OCI-LY7 (cell line): ENCODE measurements around the gene VWF. TPM values are rescaled to one million over a fixed set of nuclear protein-coding genes. Genes with fewer than 3 reads are reported as not detected.

ENCODE experiments used
- BruUV-seq: library from RNA; stranded (reverse); fragments of 400-500 nt; replicated peaks from 2 replicates; lab custom pipeline; 2021; lab: Mats Ljungman, UMichigan
- CTCF ChIA-PET: fragments of 300-600 bp; sonication (Branson Sonifier 250); formaldehyde crosslinking; loops from one replicate; lab custom pipeline; 2022; ENCODE audit warnings: antibody characterized with exemption; ENCODE audit not compliant: unreplicated experiment; lab: Charles Lee
- POLR2A ChIA-PET: fragments of 300-600 bp; sonication (Branson Sonifier 250); formaldehyde crosslinking; loops from one replicate; lab custom pipeline; 2022; ENCODE audit warnings: antibody characterized with exemption; lab: Charles Lee
- DNase-seq: peaks from one replicate; pipeline ENCODE4 v3.0.0-alpha.2; 2015; ENCODE audit warnings: low spot score
- H2AFZ ChIP-seq: fragments of 200-600 bp; sonication (generic), shearing (Covaris generic); 2 replicates; pipeline ENCODE4 v1.6.1; 2014; ENCODE audit warnings: mild to moderate bottlenecking, antibody characterized with exemption, low read length, moderate library complexity
- H3K27ac ChIP-seq: fragments of 200-600 bp; sonication (generic); 2 replicates; pipeline ENCODE4 v1.5.1; 2014; ENCODE audit warnings: mixed run types, low read depth, mild to moderate bottlenecking, moderate library complexity, low read length, inconsistent platforms; ENCODE audit not compliant: poor library complexity, severe bottlenecking
- H3K36me3 ChIP-seq: fragments of 200-600 bp; sonication (generic); 2 replicates; pipeline ENCODE4 v1.6.1; 2014; ENCODE audit warnings: mild to moderate bottlenecking, antibody characterized with exemption, low read length, moderate library complexity, mixed read lengths; ENCODE audit not compliant: insufficient read depth
- H3K4me1 ChIP-seq: fragments of 200-600 bp; sonication (generic); 2 replicates; pipeline ENCODE4 v1.5.1; 2014; ENCODE audit warnings: mild to moderate bottlenecking, low read length; ENCODE audit not compliant: insufficient read depth, poor library complexity, severe bottlenecking
- H3K4me2 ChIP-seq: fragments of 200-600 bp; sonication (generic); 2 replicates; pipeline ENCODE4 v1.6.1; 2014; ENCODE audit warnings: mild to moderate bottlenecking, low read length
- H3K4me3 ChIP-seq: fragments of 200-600 bp; sonication (generic); 2 replicates; pipeline ENCODE4 v1.5.1; 2014; ENCODE audit warnings: mild to moderate bottlenecking, low read depth, low read length; ENCODE audit not compliant: poor library complexity, severe bottlenecking
- H3K79me2 ChIP-seq: fragments of 200-600 bp; sonication (generic); 2 replicates; pipeline ENCODE4 v1.6.1; 2016; ENCODE audit warnings: low read depth, mild to moderate bottlenecking, low read length, moderate library complexity, mixed read lengths; ENCODE audit not compliant: insufficient read depth
- H3K9me2 ChIP-seq: fragments of 200-600 bp; sonication (generic); 2 replicates; pipeline ENCODE4 v1.6.1; 2016; ENCODE audit warnings: mild to moderate bottlenecking, low read length, mixed read lengths; ENCODE audit not compliant: insufficient read depth
- H3K9me3 ChIP-seq: fragments of 200-600 bp; sonication (generic); 2 replicates; pipeline ENCODE4 v1.6.1; 2014; ENCODE audit warnings: mild to moderate bottlenecking, mixed run types, low read length, mixed read lengths
- H4K20me1 ChIP-seq: fragments of 200-600 bp; sonication (generic); 2 replicates; pipeline ENCODE4 v1.6.1; 2014; ENCODE audit warnings: mild to moderate bottlenecking, antibody characterized with exemption, low read length, moderate library complexity, mixed read lengths; ENCODE audit not compliant: insufficient read depth
- EZH2phosphoT487 ChIP-seq: fragments of 200-600 bp; sonication (generic); IDR thresholded peaks from 2 replicates; pipeline ENCODE4 v1.6.1; 2018; ENCODE audit warnings: low read depth, borderline replicate concordance, mild to moderate bottlenecking, mixed run types, antibody characterized with exemption, low read length, moderate library complexity, mixed read lengths
- intact Hi-C: fragments of 100-400 bp; cut with micrococcal nuclease; formaldehyde crosslinking; loops from one replicate; pipeline ENCODE4 v1.10.0; 2022; ENCODE audit not compliant: unreplicated experiment
- total RNA-seq, 2 experiments: library from RNA; depleted of rRNA in 1 of 2; stranded (reverse); fragments of >200 nt in 1 of 2; shearing (Covaris generic) in 1 of 2; gene quantifications; 2 replicates each; pipeline ENCODE4 v1.2.3, GENCODE V29; 2014 to 2022
- TF ChIP-seq, protein P1 (sequence below): fragments of 200-600 bp; sonication (generic); conservative IDR thresholded peaks from 2 replicates; pipeline ENCODE4 v1.5.1; 2014; ENCODE audit warnings: mild to moderate bottlenecking, antibody characterized with exemption, low read length, moderate library complexity, mixed read lengths

Gene VWF
- total RNA-seq, 2 experiments from 2014 or later: 0.32 TPM; not detected in 1

DNA sequence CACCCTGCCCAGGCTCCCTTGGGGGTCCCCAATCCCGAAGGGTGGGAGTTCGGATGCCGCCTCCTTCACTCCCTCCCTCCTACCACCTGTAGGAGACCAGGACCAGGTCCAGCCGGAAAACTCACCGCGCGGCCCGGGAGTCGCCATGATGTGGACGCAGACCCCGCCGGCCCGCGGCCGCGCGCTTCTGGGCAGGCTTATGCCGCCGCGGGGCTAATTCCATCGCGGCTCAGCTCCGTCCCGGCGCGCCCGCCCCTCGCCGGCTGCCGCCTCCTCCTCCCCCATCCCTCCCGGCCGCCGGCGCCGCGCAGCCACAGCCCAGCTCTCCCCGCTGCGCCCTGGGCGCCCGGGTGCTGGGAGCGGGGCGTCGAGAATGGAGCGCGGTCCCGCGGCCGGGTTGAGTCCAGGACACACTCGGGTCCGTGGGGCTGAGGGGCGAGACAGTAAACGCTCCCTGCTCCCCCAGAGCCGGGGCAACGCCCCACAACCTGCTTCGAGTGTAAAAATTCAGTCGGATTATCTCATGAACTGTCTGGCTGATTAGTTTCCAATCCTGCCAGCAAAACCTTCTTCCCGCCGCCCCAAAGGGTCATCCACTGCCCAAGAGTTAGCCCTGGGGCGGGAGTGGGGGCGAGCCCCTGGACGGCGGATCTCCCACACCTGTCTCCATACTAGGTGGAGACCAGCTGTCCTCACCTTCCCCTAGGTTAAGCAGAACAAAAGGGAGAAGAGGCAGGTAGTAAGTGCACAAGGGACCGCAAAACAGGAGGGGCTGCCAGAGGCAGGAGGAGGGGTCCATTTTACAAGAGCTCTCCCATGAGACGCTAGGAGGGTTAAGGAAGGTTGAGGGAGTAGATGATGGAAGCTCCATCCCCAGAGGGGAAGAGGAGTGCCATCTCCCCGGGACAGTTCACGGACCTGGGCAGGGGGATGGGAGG, 179.1 kb downstream of the VWF start, which contains the start of gene ANO2:
TSS of gene ANO2 (minus strand) at position 189 of the 938 bp plus-strand sequence. CDS start at position 147, 42 bp downstream.
- H3K9me2 ChIP-seq: no peaks in the 10 kb centered on the region
- no TSS peak for BruUV-seq
- H3K4me1 ChIP-seq: no peaks in the 10 kb centered on the region
- intact Hi-C loops: no loop called here
- POLR2A ChIA-PET: no interaction called here
- no peaks in the 10 kb centered on the region for H3K79me2 ChIP-seq
- CTCF ChIA-PET: no interaction called here
- TF ChIP-seq, protein P1, sequence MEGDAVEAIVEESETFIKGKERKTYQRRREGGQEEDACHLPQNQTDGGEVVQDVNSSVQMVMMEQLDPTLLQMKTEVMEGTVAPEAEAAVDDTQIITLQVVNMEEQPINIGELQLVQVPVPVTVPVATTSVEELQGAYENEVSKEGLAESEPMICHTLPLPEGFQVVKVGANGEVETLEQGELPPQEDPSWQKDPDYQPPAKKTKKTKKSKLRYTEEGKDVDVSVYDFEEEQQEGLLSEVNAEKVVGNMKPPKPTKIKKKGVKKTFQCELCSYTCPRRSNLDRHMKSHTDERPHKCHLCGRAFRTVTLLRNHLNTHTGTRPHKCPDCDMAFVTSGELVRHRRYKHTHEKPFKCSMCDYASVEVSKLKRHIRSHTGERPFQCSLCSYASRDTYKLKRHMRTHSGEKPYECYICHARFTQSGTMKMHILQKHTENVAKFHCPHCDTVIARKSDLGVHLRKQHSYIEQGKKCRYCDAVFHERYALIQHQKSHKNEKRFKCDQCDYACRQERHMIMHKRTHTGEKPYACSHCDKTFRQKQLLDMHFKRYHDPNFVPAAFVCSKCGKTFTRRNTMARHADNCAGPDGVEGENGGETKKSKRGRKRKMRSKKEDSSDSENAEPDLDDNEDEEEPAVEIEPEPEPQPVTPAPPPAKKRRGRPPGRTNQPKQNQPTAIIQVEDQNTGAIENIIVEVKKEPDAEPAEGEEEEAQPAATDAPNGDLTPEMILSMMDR: no peak
- TF ChIP-seq EZH2phosphoT487: no peak
- DNase-seq: no peak
- no peak within 1 kb of the TSS for H3K4me2 ChIP-seq
- no peaks in the 10 kb centered on the region for H3K36me3 ChIP-seq
- no peaks in the 10 kb centered on the region for H4K20me1 ChIP-seq
- no peak within 1 kb of the TSS for H3K4me3 ChIP-seq
- no peak within 1 kb of the TSS for H2AFZ ChIP-seq
- no peak within 1 kb of the TSS for H3K27ac ChIP-seq
- H3K9me3 ChIP-seq: no peaks in the 10 kb centered on the region

DNA sequence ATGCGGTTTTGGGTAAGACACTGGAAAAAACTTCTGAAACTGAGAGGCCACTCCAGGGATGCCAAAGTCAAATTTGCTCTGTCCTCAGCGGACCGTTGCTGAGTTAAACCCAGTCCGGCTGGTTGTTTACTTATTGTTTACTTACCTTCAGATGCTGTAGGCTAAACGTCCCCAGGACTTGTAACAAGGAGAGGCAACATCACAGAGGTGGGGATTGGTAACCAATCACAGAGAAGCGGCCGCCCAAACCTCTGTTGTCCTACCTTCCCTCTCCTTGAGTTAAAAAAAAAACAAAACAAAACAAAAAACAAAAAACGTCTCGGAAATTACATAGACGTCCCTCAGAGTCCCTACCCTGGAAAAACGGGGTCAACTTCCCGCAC, 179.8 kb downstream of the VWF start:
- no peaks in the 10 kb centered on the region for H3K9me3 ChIP-seq
- no peaks in the 10 kb centered on the region for H3K4me1 ChIP-seq
- TF ChIP-seq, protein P1: no peak
- no peak for TF ChIP-seq EZH2phosphoT487
- intact Hi-C loops: no loop called here
- no peaks in the 10 kb centered on the region for H3K9me2 ChIP-seq
- no peaks in the 10 kb centered on the region for H3K79me2 ChIP-seq
- POLR2A ChIA-PET: no interaction called here
- CTCF ChIA-PET: no interaction called here
- BruUV-seq: no TSS peak
- H2AFZ ChIP-seq: no peak overlapping the region
- H3K27ac ChIP-seq: no peak overlapping the region
- no peak for DNase-seq
- no peaks in the 10 kb centered on the region for H3K36me3 ChIP-seq
- H4K20me1 ChIP-seq: no peaks in the 10 kb centered on the region
- H3K4me2 ChIP-seq: no peak overlapping the region
- no peak overlapping the region for H3K4me3 ChIP-seq

DNA sequence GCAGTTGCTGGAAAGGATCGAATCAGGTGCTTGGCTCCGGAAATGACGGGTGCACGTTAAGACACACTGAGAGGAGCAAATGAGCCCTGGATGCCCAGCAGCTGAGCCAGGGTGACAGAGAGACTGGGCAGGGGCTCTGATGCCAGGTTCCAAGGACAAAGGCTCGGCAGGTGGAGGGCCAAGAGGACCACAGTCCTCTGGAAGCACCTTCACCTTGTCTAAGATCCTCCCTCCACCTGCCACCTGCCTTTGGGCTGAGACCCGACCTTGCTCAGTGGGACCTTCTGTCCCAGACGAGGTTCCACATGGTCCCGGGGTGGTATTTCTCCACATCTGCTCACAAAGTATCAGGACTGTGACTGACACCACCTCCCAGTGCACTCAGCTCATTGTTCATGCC, 180.4 kb downstream of the VWF start:
- no TSS peak for BruUV-seq
- Histone ChIP-seq H2AFZ (no peak overlapping the region), H3K4me2 (no peak overlapping the region), H3K36me3 (no peaks in the 10 kb centered on the region), H3K4me1 (no peaks in the 10 kb centered on the region), H3K9me3 (no peaks in the 10 kb centered on the region), H3K4me3 (no peak overlapping the region), H3K79me2 (no peaks in the 10 kb centered on the region), H3K9me2 (no peaks in the 10 kb centered on the region), H3K27ac (no peak overlapping the region), H4K20me1 (no peaks in the 10 kb centered on the region)
- no peak for TF ChIP-seq EZH2phosphoT487
- TF ChIP-seq, protein P1: no peak
- intact Hi-C loops: no loop called here
- DNase-seq: no peak
- CTCF ChIA-PET: no interaction called here
- POLR2A ChIA-PET: no interaction called here
